GM18499 (cell line): ENCODE results near the gene APOO.
"Not testable (repeated sequence)": the region's sequence is repeated elsewhere in the genome, so short reads cannot be mapped to it uniquely, and the experiment has no call there.

Source experiments
- ATAC-seq: cut with Tn5 transposase; IDR thresholded peaks from one replicate; pipeline ENCODE4 v1.9.1; 2021; ENCODE audit warnings: moderate number of reproducible peaks; ENCODE audit not compliant: insufficient read depth, unreplicated experiment

Gene APOO

GRCh38 chrX:23907111-23907497 lies 634 bp downstream of the APOO start:
- no peak for ATAC-seq

GRCh38 chrX:23904096-23904495 lies 3.6 kb downstream of the APOO start:
- ATAC-seq = no peak

GRCh38 chrX:23902419-23902818 lies 5.3 kb downstream of the APOO start:
- ATAC-seq = no peak

- ATAC-seq = no peak
Observed at GRCh38 chrX:23901805-23902204, 5.9 kb downstream of the APOO start.

- no peak for ATAC-seq
Observed at GRCh38 chrX:23901060-23901459, 6.7 kb downstream of the APOO start.

- no peak for ATAC-seq
Observed at GRCh38 chrX:23900220-23900797, 7.4 kb downstream of the APOO start.

- ATAC-seq = no peak
Observed at GRCh38 chrX:23898412-23898959, 9.3 kb downstream of the APOO start.

- no peak for ATAC-seq
Observed at GRCh38 chrX:23896981-23897380, 10.8 kb downstream of the APOO start.

GRCh38 chrX:23896539-23896938 lies 11.2 kb downstream of the APOO start:
- ATAC-seq = not testable (repeated sequence)

- not testable (repeated sequence) for ATAC-seq
Observed at GRCh38 chrX:23894993-23895392, 12.7 kb downstream of the APOO start.

GRCh38 chrX:23890933-23891332 lies 16.8 kb downstream of the APOO start:
- ATAC-seq = no peak

GRCh38 chrX:23888887-23889501 lies 18.7 kb downstream of the APOO start:
- no peak for ATAC-seq

GRCh38 chrX:23887918-23888317 lies 19.8 kb downstream of the APOO start:
- ATAC-seq = no peak

GRCh38 chrX:23887451-23887850 lies 20.3 kb downstream of the APOO start:
- no peak for ATAC-seq

GRCh38 chrX:23885803-23886202 lies 21.9 kb downstream of the APOO start:
- no peak for ATAC-seq

GRCh38 chrX:23884427-23885024 lies 23.2 kb downstream of the APOO start:
- ATAC-seq = no peak

- ATAC-seq = no peak
Observed at GRCh38 chrX:23883737-23884354, 23.9 kb downstream of the APOO start.

GRCh38 chrX:23879380-23880090 lies 28.2 kb downstream of the APOO start:
- no peak for ATAC-seq

GRCh38 chrX:23871905-23872546 lies 35.7 kb downstream of the APOO start:
- no peak for ATAC-seq

GRCh38 chrX:23870041-23870440 lies 37.7 kb downstream of the APOO start:
- no peak for ATAC-seq
